Left lung (tissue), 10 donors: Measurements from ENCODE around the gene MROH7. TPM values are rescaled to one million over a fixed set of nuclear protein-coding genes. Genes with fewer than 3 reads are reported as not detected.

Experiments
- ATAC-seq: fragments of 200-7000 bp; cut with Tn5 transposase; one replicate; pipeline ENCODE4 v1.9.1; 2020; ENCODE audit warnings: moderate library complexity
- DNase-seq, 4 donors: peaks; one replicate each; pipeline ENCODE4 v3.0.0-alpha.2; 2013 to 2020
- H3K27ac ChIP-seq, 2 donors: fragments of 200-600 bp; sonication (generic) in 1 of 2; one replicate each; pipeline versions ENCODE4 v1.5.0 to v1.8.0; 2020 to 2021
- H3K27me3 ChIP-seq, 2 donors: fragments of 200-600 bp; sonication (generic) in 1 of 2; one replicate each; pipeline versions ENCODE4 v1.5.0 to v1.8.0; 2020 to 2021
- H3K36me3 ChIP-seq, 2 donors: fragments of 200-600 bp; sonication (generic) in 1 of 2; one replicate each; pipeline versions ENCODE4 v1.5.0 to v1.8.0; 2020 to 2021
- H3K4me1 ChIP-seq, 2 donors: fragments of 200-600 bp; one replicate each; pipeline ENCODE4 v1.8.0; 2021
- H3K4me3 ChIP-seq, 2 donors: fragments of 200-600 bp; sonication (generic) in 1 of 2; one replicate each; pipeline versions ENCODE4 v1.5.0 to v1.8.0; 2020 to 2021; ENCODE audit warnings: mild to moderate bottlenecking in 1 of 2
- H3K9me3 ChIP-seq, 2 donors: fragments of 200-600 bp; sonication (generic) in 1 of 2; one replicate each; pipeline versions ENCODE4 v1.5.0 to v1.8.0; 2020 to 2021
- CTCF ChIP-seq, 2 donors: fragments of 200-600 bp; sonication (generic) in 1 of 2; IDR thresholded peaks; one replicate each; pipeline versions ENCODE4 v1.5.0 to v1.8.0; 2021; ENCODE audit warnings: antibody characterized with exemption in 2 of 2
- intact Hi-C, 2 donors: fragments of 100-400 bp; cut with DNase I; formaldehyde crosslinking; loops; one replicate each; pipeline versions ENCODE4 v1.11.2 to v1.14.2; 2022
- polyA plus RNA-seq, 6 donors: library from polyadenylated mRNA; unstranded; fragments of 120-200 nt; gene quantifications; one replicate each; pipeline ENCODE4 v1.2.1, GENCODE V29; 2013; ENCODE audit not compliant: insufficient read length in 6 of 6
- total RNA-seq, 2 donors: library from RNA; stranded (reverse); fragmentation: NEBNext Ultra II Directional; extraction: Animal tissue kit (Norgen Biotek cat#: 25700); gene quantifications; one replicate each; pipeline ENCODE4 v1.2.1, GENCODE V29; 2021
- donor health status: DM: no; HTN: yes; CAD: no.
- donor health status: DM: no; HTN: no; CAD: no.

MROH7 gene
- total and polyA plus RNA-seq, 8 donors, result 0.70 to 16.2 (median 12.8) TPM

- no peaks in the 10 kb centered on the region for H3K27me3 ChIP-seq
- no peaks in the 10 kb centered on the region for H3K36me3 ChIP-seq
- ATAC-seq (no peak), DNase-seq (no peak)
- H3K4me3 ChIP-seq, result no peak overlapping the region
- no peaks in the 10 kb centered on the region for H3K4me1 ChIP-seq
- H3K9me3 ChIP-seq, result no peaks in the 10 kb centered on the region
- H3K27ac ChIP-seq, result no peak overlapping the region
- intact Hi-C loops, result no loop called here
- no peak for TF ChIP-seq CTCF (IDR thresholded peaks at IDR 0.05)
Measured at GRCh38 chr1:54615531-54616279, 25.9 kb upstream of the MROH7 start.

- TF ChIP-seq CTCF (IDR thresholded peaks at IDR 0.05), result no peak
- Histone ChIP-seq H3K36me3 (no peaks in the 10 kb centered on the region), H3K27me3 (no peaks in the 10 kb centered on the region), H3K27ac (no peak overlapping the region), H3K4me3 (no peak overlapping the region), H3K4me1 (no peaks in the 10 kb centered on the region), H3K9me3 (no peaks in the 10 kb centered on the region)
- intact Hi-C loops, result no loop called here
- ATAC-seq (no peak), DNase-seq (no peak)
Measured at GRCh38 chr1:54619749-54620148, 21.8 kb upstream of the MROH7 start.

GRCh38 chr1:54623216-54624007 lies 18.2 kb upstream of the MROH7 start, which contains the start of gene FAM151A:
TSS of gene FAM151A (minus strand) at chr1:54623525. CDS start at chr1:54623395, 130 bp downstream.
- no peaks in the 10 kb centered on the region for H3K4me1 ChIP-seq
- no peaks in the 10 kb centered on the region for H3K9me3 ChIP-seq
- no peak for TF ChIP-seq CTCF (IDR thresholded peaks at IDR 0.05)
- H3K36me3 ChIP-seq, result no peaks in the 10 kb centered on the region
- no peak within 1 kb of the TSS for H3K27ac ChIP-seq
- ATAC-seq (no peak), DNase-seq (no peak)
- intact Hi-C loops, result no loop called here
- H3K27me3 ChIP-seq, result no peaks in the 10 kb centered on the region
- H3K4me3 ChIP-seq, result no peak within 1 kb of the TSS

- no peak for TF ChIP-seq CTCF (IDR thresholded peaks at IDR 0.05)
- Histone ChIP-seq H3K4me3 (no peak overlapping the region), H3K9me3 (no peaks in the 10 kb centered on the region), H3K27me3 (no peaks in the 10 kb centered on the region), H3K4me1 (no peaks in the 10 kb centered on the region), H3K27ac (no peak overlapping the region), H3K36me3 (no peaks in the 10 kb centered on the region)
- DNase-seq (no peak), ATAC-seq (no peak)
- intact Hi-C loops, result no loop called here
Measured at GRCh38 chr1:54624466-54625464, 16.8 kb upstream of the MROH7 start.
